K562 (cell line): Measurements from ENCODE around the gene PLEKHO1. TPM values are rescaled to one million over a fixed set of nuclear protein-coding genes. Genes with fewer than 3 reads are reported as not detected.

Experiments used
- AFF1 ChIP-seq, 2 experiments: fragments of 450-650 bp; IDR thresholded peaks; 2 replicates each; pipeline ENCODE4 v1.6.1; 2018; ENCODE audit warnings: mild to moderate bottlenecking in 2 of 2, low read depth in 1 of 2; ENCODE audit not compliant: partially characterized antibody in 2 of 2
- ARID2 ChIP-seq: fragments of 450-650 bp; IDR thresholded peaks from 2 replicates; pipeline ENCODE4 v1.6.1; 2017; ENCODE audit warnings: antibody characterized with exemption, mild to moderate bottlenecking
- ATF1 ChIP-seq, 2 experiments: fragments of 450-650 bp in 1 of 2; IDR thresholded peaks; 2 replicates each; pipeline ENCODE4 v1.6.1; 2016; ENCODE audit warnings: missing compliant biosample characterization in 1 of 2, missing genetic modification characterization in 1 of 2
- CBX3 ChIP-seq, 2 experiments: IDR thresholded peaks; 1 replicate in 1 of 2; 2 replicates in 1 of 2; pipeline ENCODE4 v1.6.1; 2012; ENCODE audit warnings: inconsistent platforms in 2 of 2, low read length in 2 of 2, borderline replicate concordance in 1 of 2, control low read depth in 1 of 2
- FIP1L1 ChIP-seq: fragments of 200-400 bp; formaldehyde crosslinking; IDR thresholded peaks from 2 replicates; pipeline ENCODE4 v1.6.1; 2018; ENCODE audit warnings: mild to moderate bottlenecking, low read depth, low read length; ENCODE audit not compliant: poor library complexity, severe bottlenecking
- HMGXB4 ChIP-seq: sonication (generic); formaldehyde crosslinking; IDR thresholded peaks from 2 replicates; pipeline ENCODE4 v1.8.1; 2023; ENCODE audit warnings: mild to moderate bottlenecking, missing genetic modification reagents
- MAX ChIP-seq: sonication (generic); formaldehyde crosslinking; IDR thresholded peaks from 2 replicates; pipeline ENCODE4 v1.9.0; 2022; ENCODE audit warnings: mild to moderate bottlenecking, missing genetic modification reagents
- MNT ChIP-seq, 2 experiments: fragments of 450-650 bp; conservative IDR thresholded peaks; 2 replicates each; pipeline ENCODE4 v1.6.1; 2017; ENCODE audit warnings: mild to moderate bottlenecking in 2 of 2, moderate library complexity in 2 of 2
- MXI1 ChIP-seq: IDR thresholded peaks from 2 replicates; pipeline ENCODE4 v1.6.1; 2011; ENCODE audit warnings: low read depth, mild to moderate bottlenecking, improper control_type of control experiment, low read length
- NCOR1 ChIP-seq: fragments of 450-650 bp; IDR thresholded peaks from 2 replicates; pipeline ENCODE4 v1.6.1; 2016; ENCODE audit warnings: mild to moderate bottlenecking, moderate library complexity
- NFRKB ChIP-seq: fragments of 450-650 bp; IDR thresholded peaks from 2 replicates; pipeline ENCODE4 v1.6.1; 2016; ENCODE audit warnings: low read depth
- OTX1 ChIP-seq: fragments of 450-650 bp; formaldehyde crosslinking; IDR thresholded peaks from 2 replicates; pipeline ENCODE4 v1.4.0; 2022; ENCODE audit warnings: mild to moderate bottlenecking
- USF2 ChIP-seq: sonication (generic); formaldehyde crosslinking; IDR thresholded peaks from 2 replicates; pipeline ENCODE4 v1.5.0; 2020; ENCODE audit warnings: missing genetic modification reagents
- ZNF324 ChIP-seq: fragments of 250-450 bp; sonication (Bioruptor Pico); IDR thresholded peaks from 2 replicates; pipeline ENCODE4 v1.4.0; 2020; ENCODE audit warnings: mild to moderate bottlenecking
- ZNF512 ChIP-seq: IDR thresholded peaks from 2 replicates; pipeline ENCODE4 v1.6.1; 2016; ENCODE audit warnings: missing genetic modification characterization, missing compliant biosample characterization
- polyA plus RNA-seq, 8 experiments: library from polyadenylated mRNA; depleted of rRNA in 4 of 8; stranded (reverse) in 5 of 8; unstranded in 3 of 8; fragments of >200 nt; fragmentation: Nextera tagmentation in 2 of 8; fragmentation: Illumina TruSeq in 1 of 8; extraction: Ambion mirVana in 2 of 8; extraction: Trizol in 1 of 8; gene quantifications; 2 replicates each; pipeline versions ENCODE4 v1.2.1 to v1.2.3, GENCODE V29; 2011 to 2014; ENCODE audit warnings: inconsistent platforms in 1 of 8, missing spikeins in 1 of 8
- total RNA-seq, 7 experiments: library from RNA; depleted of rRNA in 6 of 7; stranded (reverse); fragments of >200 nt in 6 of 7; fragmentation: Illumina TruSeq in 2 of 7; extraction: Trizol in 2 of 7; gene quantifications; 2 replicates each; pipeline versions ENCODE4 v1.2.1 to v1.2.3, GENCODE V29; 2011 to 2021; ENCODE audit warnings: low replicate concordance in 1 of 7

Gene PLEKHO1
- total and polyA plus RNA-seq, 9 of the 15 experiments (the other 6 are each of a cell fraction or from before 2014, with no cell fraction given), result 0.39 to 16.2 (median 9.6) TPM

GRCh38 chr1:150162862-150163706, 13.4 kb downstream of the PLEKHO1 start (continued):
- no peak for TF ChIP-seq HMGXB4 (CRISPR knock-in tag)
- no peak for TF ChIP-seq ZNF324 (CRISPR knock-in tag)
- TF ChIP-seq MXI1, result no peak
- no peak; the same call in 1 of the 2 replicates for TF ChIP-seq ARID2
- TF ChIP-seq CBX3 (IDR thresholded peaks at IDR 0.05; ENCODE audit: borderline replicate concordance in 1 of 2, low read length in 2 of 2), result peak in 1 of 2 experiments; percentile 77; a peak in 1 of 3 replicates
- peak; percentile 84 for TF ChIP-seq MAX (CRISPR knock-in tag)
- TF ChIP-seq FIP1L1, result no peak
- TF ChIP-seq AFF1 (IDR thresholded peaks at IDR 0.05; ENCODE audit: low read depth in 1 of 2, partially characterized antibody in 2 of 2), result peak in 1 of 2 experiments; percentile 75
- TF ChIP-seq ZNF512 (tag), result no peak
- TF ChIP-seq ATF1 (CRISPR knock-in tag; IDR thresholded peaks at IDR 0.05), result no peak
- peak; percentile 82 for TF ChIP-seq ATF1 (tag; IDR thresholded peaks at IDR 0.05)
- peak; percentile 8; the same call in 1 of the 2 replicates for TF ChIP-seq NFRKB
- 0 out of 2 replicates have a peak, but pooled peaks have one; percentile 29 for TF ChIP-seq USF2 (CRISPR knock-in tag)
- TF ChIP-seq MNT (conservative IDR thresholded peaks at IDR 0.05), result peak; percentile 37 to 69; a peak in 2 of 4 replicates
- TF ChIP-seq NCOR1, result peak; percentile 66
- peak; percentile 70; the same call in 1 of the 2 replicates for TF ChIP-seq OTX1 (CRISPR knock-in tag)
